HG03196 (cell line): ENCODE results near the gene PTPRN2.
"Not testable (repeated sequence)": the region's sequence is repeated elsewhere in the genome, so short reads cannot be mapped to it uniquely, and the experiment has no call there.

Experiments
- ATAC-seq: cut with Tn5 transposase; IDR thresholded peaks from one replicate; pipeline ENCODE4 v1.9.1; 2021; ENCODE audit not compliant: unreplicated experiment

The PTPRN2 gene

DNA sequence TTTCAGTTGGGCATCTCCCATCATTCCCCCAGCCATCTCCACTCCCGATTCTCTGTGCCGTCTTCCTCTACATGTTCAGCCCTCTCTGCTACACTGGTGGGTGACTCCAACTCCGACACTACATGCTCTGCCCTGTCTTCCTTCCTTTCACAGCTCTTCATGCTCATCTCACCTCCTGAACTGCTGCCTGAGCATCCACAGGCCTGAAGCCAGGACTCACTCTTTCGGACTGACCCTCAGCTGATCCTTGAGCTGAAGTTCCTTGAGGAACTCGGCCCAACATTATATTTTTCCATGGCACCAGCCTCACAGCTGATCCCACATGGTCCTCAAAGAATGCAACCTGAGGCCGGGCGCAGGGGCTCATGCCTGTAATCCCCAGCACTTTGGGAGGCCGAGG lies 538.4 kb downstream of the PTPRN2 start:
- no peak for ATAC-seq

GRCh38 chr7:158048569-158048968 lies 539.1 kb downstream of the PTPRN2 start:
- no peak for ATAC-seq

GRCh38 chr7:158047391-158048059 lies 540.1 kb downstream of the PTPRN2 start:
- no peak for ATAC-seq

DNA sequence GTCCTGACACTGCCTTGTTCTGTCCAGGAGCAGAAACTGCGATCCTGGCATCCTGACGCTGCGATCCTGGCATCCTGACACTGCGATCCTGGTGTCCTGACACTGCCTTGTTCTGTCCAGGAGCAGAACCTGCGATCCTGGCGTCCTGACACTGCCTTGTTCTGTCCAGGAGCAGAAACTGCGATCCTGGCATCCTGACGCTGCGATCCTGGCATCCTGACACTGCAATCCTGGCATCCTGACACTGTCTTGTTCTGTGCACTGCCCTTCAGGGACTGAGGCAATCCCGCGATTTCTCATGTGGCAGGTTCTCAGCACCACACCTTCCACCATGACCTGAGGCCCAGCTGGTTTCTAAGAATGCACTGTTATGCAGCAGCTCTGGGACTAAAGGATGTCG lies 541.4 kb downstream of the PTPRN2 start:
- not testable (repeated sequence) for ATAC-seq

DNA sequence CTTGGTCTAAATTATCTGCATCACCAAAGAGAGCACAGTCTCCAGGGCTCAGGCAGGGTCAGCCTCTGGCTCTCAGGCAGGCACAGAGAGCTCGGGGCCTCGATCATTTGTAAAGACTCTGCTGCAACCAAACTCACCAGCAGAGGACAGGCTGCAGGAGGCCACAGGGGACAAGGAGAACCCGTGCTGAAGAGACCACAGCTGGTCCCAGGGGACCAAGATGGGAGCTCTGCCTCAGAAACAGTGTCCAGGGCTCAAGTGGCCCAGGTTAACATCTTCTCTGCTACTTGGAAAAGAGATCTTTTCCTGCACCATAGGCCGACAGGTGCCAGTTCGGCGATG lies 543.2 kb downstream of the PTPRN2 start:
- ATAC-seq, result no peak

GRCh38 chr7:158043551-158044481 lies 543.8 kb downstream of the PTPRN2 start:
- no peak for ATAC-seq

DNA sequence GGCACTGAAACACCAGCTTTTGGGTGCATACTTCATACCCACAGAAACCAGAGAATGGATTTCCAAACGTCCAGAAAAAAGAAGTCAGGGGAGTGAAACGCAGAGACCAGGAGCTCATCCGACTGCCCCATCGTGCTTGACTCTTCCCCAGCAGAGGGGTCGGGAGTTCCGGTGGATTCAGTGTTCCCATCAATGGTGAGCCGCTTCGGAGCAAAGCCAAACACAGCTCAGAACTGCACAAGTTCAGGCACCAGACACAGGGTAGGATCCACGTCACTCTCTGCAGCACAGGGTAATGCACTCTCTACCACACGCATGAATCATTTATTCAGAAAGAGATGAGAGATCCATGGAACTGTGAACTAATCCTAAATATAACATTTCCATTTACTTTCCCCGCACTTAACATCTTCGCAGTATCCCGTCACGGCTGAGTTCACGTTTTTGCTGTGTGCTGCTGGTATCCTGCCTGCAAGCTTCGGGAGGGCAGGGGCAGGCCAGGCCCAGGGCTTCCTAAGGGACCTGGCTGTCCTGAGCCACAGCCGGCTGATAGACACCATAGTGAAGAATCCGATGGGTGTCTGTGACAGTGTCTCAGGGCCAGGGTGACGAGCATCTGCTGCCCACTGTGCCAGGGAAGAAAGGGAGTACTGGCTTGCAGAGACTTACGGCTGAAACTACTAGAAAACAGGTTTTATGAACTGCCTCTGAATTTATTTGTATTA lies 545.3 kb downstream of the PTPRN2 start:
- no peak for ATAC-seq

DNA sequence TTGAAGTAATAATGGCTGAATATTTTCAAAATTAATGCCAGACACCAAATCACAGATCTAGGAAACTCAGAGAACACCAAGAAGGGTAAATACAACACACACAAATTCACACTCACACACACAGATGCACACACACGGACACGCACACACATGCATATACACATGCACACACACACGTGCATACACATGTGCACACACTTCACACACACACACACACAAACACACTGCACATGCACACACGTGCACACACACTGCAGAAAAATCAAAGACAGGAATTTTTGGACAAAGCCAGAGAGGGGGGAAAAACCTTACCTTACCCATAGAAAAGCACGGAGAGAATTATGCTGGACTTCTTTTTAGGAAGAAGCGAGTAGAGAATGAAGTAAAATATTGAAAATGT lies 547.4 kb downstream of the PTPRN2 start:
- no peak for ATAC-seq

- ATAC-seq, result no peak
These were observed 548.4 kb downstream of the PTPRN2 start for GRCh38 chr7:158039270-158039669.

DNA sequence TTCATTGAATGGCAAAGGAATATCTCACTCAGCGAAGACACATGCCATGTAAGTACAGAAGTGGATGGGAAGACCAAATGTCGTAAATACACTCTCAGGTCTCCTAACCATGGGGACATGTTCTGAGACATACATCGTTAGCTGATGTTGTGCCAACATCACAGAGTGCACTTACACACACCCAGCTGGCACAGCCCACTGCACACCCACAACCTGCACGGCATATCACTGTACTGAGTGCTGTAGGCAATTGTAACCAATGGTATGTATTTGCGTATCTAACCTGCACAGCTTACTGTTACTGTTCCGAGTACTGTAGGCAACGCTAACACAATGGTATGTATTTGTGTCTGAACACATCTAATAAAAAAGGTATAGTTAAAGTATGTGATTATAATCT lies 550.4 kb downstream of the PTPRN2 start:
- no peak for ATAC-seq

GRCh38 chr7:158035343-158035742 lies 552.3 kb downstream of the PTPRN2 start:
- ATAC-seq, result no peak

DNA sequence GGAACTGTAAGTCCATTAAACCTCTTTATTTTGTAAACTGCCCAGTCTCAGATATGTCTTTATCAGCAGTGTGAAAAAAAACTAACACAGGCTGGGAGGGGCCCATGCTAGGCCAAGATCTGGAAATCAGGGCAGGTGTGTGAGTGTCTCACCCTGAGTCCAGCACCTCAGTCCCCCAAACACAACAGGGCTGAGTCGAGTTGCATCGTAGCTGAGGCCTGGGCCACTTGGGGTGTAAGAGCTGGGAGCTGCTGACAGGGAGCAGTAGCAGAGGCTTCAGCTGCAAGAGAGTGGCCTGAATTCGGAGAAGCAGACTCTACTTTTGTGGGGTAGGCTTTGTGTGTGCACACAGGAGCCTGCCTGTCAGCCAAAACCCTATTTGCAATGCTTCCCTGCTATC lies 553.1 kb downstream of the PTPRN2 start:
- no peak for ATAC-seq

- not testable (repeated sequence) for ATAC-seq
These were observed 553.7 kb downstream of the PTPRN2 start for GRCh38 chr7:158033925-158034324.

GRCh38 chr7:158033196-158033595 lies 554.4 kb downstream of the PTPRN2 start:
- no peak for ATAC-seq

DNA sequence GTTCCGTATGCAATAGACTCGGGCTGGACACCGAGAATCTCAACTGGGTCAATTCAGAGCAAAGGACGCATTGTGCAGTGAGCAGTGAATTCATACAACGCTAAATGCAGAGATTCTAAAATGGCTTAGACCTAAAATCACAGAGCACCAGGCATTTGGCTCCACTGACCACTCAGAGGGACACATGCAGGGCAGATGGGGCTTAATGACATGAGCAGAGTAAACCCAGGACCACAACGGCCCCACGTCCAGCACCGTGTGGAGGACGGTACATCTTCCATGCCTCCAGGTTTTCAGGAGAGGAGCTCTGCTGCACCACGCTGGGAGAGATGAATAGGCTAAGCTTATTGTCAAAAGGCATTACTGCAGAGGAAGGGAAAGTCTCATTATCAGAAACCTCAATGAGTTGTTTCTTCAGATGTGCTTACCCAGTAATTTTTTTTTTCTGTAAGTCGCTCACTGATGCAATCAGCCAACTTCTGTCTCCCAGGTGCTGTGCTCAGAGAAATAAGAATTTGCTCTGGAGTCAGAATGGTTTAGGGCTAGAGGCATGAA lies 555.0 kb downstream of the PTPRN2 start:
- ATAC-seq, result no peak

DNA sequence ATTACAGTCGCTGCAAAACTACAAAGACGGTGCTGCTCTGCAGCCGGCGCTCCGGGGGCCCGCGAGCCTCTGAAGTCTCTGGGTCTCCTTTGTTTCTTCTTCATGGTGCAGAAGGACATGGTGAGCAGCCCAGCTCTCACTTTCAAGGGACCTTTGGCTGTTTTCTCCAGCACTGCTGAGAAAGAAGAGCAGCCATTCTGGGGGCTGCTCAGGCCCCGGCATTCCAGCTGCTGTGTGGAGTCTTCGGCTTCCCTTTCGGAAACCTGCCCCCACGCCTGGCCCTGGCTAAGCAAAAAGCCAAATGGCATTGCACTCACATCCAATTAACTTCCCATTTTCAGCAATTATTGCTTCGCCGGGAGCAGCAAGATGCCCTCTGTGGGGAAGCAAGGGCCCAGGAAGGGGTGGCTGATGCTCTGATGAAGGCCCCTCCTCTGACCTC lies 555.7 kb downstream of the PTPRN2 start:
- ATAC-seq, result no peak

- ATAC-seq, result no peak
These were observed 557.1 kb downstream of the PTPRN2 start for GRCh38 chr7:158030566-158030965.

GRCh38 chr7:158030071-158030470 lies 557.6 kb downstream of the PTPRN2 start:
- no peak for ATAC-seq

- no peak for ATAC-seq
These were observed 558.1 kb downstream of the PTPRN2 start for GRCh38 chr7:158029509-158029908.

DNA sequence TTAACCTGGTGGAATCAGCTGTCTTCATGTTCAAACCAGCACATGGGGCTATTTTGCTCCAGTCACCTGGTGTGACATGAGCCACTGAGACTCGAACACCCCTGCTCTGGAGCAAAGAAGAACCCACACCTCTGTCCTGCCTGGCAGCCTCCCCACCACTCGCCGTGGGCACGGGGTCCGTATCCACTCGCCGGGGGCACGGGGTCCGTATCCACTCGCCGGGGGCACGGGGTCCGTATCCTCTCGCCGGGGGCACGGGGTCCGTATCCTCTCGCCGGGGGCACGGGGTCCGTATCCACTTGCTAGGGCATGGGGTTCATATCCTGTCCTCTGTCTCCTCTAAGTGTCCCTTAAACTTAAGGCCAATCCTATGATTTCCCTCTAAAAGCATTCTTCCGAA lies 558.7 kb downstream of the PTPRN2 start:
- no peak for ATAC-seq

- no peak for ATAC-seq
These were observed 559.2 kb downstream of the PTPRN2 start for GRCh38 chr7:158028290-158028941.
